Stimulated activated CD4-positive, alpha-beta T cell treated with anti-CD3 and anti-CD28 coated beads, Interleukin-4, amount 100 ng/mL, for 1 hour (primary cell): Measurements from ENCODE around the gene DPYSL3.

Experiments used
- DNase-seq: peaks from one replicate; pipeline ENCODE4 v3.0.0-alpha.2; 2020

The DPYSL3 gene

DNA sequence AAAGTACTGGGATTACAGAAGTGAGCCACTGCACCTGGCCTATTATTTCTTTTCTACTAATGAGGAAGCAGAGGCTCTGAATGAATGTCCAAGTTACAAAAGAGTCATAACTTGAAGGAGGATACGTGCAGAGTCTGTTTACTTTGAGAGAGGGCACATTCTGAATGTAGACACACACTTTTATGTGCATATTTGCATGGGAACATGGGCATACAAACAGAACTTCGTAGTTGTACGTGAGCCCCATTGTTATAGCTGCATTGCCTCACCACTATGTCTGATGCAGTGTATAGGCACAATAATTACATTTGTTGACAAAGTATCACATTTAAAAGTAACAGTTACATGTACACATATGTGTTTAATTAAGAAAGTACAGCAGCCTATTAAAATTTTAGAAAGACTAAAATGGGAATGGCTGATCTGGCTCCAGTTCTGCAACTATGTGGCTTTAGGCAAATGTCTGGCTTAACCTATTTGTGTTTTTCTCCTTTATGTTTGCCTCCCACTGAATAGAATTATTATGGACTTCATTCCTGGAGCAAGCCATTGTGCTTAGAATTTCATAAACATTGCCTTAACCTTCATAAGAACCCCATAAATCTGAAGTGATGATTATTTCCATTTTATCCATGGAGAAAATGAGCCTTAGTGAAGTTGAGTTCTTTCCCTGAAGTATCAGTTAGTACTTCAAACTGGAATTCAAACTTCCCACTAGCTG lies 3.0 kb upstream of the DPYSL3 start:
- DNase-seq: no peak

DNA sequence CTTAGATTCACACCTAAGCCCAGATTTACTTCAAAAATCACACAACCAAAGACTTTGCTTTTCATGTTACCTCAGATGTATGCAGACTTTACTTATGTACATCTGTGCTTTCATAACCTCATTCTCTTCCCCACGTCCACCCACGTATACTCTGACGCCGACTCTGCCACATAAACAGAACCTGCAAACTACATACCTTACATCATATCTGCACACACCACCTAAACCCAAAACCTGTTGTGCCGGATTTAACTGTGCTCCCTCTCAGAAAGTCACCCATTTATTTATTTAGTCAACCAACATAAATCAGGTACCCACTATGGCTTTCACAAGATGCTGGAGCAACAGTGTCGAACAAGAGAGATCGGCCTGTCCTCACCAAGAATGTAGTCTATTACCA lies 1.0 kb upstream of the DPYSL3 start:
- no peak for DNase-seq

DNA sequence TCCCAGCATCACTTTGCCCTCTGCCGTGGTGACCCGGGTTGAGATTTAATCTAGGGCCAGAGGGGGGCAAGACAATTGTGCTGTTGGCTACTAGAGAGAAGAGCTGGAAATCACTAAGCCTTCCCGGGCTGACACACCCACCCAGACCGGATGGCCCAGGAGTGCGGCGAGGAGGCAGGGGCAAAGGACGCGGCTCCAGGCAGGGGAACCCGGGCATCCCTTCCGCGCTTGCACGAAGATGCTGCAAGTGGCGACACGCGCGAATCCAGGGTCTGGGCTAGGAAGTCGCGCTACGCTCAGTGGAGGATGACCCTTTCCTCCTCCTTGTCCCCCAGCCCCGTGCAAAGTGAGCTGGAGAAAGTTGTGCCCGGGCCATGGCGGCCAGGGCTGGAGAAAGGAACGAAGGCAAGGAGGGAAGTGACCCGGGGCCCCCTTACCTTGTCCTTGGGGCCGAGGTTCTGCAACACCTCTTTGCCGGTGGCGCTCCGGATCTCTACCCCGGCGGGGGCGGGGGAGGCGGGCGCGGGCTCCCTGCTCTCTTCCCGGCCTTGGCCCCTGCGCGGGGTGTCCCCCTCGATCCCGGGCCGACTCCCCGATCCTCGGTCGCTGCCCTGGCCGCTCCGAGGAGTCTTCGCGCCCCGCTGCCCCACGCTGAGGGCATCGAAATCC lies 693 bp downstream of the DPYSL3 start:
- no peak for DNase-seq

DNA sequence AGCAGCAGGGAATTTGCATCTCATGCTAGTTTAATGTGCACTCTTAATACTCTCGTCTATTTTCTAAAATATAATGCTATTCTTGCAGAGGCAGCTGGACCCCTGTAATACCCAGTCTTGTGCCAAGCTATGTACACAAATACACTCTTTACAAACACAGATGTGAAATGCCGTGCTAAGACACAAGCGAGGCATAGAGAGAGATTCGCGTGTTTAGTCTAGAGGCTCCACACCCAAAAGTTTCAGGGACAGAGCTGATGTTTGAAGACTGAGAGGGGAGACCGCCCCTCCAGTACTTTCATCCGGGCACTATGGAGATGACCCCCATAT lies 1.2 kb downstream of the DPYSL3 start:
- no peak for DNase-seq

DNA sequence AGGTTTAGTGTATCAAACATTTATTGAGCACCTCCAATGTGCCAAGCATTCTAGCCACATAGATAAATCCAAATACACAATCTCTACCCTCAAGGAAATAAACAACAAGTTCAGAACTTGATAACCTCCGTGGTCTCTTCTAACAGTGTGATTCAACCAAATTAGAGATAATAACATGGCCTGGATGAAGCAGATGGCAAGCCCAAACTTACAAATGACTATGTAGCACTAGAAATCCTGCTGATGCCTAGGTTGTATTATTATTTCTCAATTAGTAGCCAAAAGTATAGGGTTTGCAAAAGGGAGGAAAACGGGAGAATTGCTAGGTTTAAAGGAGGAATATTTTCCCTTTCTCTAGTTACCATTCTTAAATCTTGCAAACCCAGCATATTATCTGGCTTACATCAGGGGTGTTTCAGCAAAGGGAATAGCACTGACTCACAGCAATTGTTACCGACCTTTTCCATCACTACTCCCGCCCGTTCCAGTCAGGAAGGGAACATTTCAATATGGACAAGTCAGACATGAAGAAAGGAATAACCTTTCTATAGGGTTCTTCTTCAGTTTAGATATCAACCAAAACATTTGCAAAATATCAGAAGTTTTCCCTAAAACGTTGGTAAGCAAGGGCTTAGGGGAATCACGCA lies 2.3 kb downstream of the DPYSL3 start:
- DNase-seq: no peak

DNA sequence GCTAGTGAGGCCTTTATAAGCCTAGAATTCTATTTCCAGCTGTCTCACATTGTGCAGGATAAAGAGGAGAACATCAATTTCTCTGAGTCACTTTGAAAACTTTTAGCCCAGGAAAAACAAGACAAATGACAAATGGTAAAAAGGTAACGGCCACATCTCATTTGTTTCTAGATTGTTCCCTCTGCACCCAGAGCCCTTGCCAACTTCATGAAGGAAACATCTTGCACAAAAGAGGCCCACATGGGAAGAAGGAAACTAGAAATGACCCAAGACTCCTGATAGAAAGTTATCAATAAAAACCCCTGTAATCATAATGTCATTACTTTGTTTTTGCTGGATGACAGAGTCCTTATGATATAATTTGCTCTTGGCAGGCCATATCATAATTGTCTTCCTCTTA lies 5.3 kb downstream of the DPYSL3 start:
- DNase-seq: no peak

DNA sequence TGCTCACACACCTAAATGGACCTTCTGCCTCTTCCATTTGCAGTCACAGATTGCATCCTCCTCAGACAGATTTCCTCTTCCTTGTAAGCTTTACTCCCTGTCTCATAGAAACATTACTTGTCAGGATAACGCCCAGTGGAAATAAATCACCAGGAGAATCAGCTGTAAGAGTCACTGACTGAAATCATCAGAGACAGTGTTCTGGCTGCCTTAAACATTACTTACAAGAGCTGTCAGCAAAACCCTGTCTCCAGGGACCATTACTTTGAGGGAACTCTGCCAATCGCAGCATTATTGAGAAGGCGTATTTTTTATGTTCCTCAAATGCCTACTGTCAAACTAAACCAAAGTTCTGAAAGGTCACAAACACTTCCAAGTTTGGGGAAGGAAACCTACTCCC lies 5.9 kb downstream of the DPYSL3 start:
- no peak for DNase-seq

DNA sequence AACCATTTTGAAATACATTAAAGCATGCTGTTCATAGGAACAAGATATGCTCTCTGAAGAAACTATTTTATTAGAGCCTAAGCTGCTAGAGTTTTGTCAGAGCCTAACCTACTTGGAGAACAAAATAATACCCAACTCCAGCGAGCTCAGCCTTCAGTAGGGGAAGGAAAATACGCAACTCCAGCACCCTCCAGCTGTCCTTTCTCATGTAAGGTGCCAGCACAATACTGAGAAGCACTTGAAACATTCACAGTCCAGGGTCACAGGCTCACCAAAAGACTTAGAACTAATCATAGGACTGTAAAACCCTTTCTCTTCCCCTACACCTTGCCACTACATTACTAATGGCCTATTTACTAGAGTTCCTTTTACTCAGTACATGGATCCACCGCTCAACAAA lies 18.9 kb downstream of the DPYSL3 start:
- no peak for DNase-seq

DNA sequence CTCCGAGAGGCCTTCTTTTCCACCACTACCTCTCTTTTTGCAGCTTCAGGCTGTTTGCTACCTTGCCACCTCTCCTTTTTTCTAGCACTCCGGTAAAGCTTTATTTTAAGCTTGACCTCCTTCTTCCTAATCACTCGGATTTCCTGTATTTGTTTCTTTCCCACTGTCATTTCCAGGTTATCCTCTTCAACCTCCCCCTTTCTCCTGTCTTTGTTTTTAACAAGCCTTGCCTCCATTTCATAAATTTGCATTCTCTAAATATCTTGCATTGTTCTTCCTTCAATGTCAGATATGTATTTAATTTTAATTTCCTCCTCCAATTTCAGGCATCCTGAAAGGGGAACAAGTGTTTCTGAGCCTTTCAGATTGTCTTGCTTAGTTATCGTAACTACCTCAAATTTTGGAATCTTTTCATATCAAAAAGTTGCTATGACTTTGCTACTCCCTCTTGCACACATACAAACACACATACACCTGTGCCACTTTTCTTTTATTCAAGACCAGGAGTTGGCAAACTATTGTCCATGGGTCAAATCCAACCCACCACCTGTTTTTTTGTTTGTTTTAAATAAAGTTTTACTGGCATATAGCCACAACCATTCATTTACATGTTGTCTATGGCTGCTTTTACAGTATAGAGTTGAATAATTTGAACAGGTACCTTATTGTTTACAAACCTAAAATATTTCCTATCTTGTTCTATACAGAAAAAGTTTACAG lies 22.7 kb downstream of the DPYSL3 start:
- no peak for DNase-seq

DNA sequence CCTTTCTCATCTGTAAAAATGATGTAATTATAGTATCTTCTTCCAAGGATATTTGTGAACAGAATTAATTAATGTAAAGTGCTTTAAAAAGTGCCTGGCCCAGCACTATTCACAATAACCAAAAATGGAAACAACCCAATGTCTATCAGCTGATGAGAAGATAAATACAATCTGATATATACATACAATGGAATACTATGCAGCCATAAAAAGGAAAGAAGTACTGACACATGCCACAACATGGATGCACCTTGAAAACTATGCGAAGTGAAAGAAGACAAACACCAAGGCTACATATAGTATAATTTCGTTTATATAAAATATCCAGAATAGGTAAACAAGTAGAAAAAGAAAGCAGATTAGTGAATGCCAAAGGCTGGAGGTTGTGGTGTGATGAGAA lies 24.1 kb downstream of the DPYSL3 start:
- DNase-seq: no peak

DNA sequence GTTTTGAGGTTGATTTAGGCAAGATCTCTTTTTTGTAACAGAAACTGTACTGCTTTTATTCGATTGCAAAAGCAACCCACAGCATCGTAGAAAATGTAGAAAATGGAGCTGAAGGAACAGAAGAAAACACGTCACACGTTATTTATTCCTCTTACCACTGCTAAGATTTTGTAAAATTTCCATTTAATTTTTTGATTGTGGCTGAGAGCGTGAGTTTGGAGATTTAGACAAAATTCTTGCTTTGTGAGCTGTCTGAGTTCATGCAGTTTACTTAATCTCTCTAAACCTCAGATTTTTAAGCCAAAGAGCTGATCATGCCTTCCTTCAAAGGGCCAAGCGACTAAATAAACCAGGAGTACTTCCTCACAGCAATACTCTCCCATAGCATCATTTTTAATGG lies 24.8 kb downstream of the DPYSL3 start:
- DNase-seq: no peak

DNA sequence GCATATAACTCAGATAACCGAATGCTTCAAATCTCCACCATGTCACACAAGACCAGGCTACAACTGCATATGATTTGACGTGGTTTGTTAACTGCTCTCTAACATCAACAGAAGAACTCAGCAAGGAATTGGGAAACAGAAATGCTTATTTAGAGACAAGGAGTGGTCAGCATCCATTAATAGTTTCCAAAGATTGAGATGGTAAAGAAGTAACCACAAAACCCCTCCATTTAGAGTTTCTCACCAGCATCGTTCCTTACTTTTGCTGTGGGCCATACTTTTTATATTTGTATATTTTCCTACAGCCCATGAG lies 25.2 kb downstream of the DPYSL3 start:
- no peak for DNase-seq

DNA sequence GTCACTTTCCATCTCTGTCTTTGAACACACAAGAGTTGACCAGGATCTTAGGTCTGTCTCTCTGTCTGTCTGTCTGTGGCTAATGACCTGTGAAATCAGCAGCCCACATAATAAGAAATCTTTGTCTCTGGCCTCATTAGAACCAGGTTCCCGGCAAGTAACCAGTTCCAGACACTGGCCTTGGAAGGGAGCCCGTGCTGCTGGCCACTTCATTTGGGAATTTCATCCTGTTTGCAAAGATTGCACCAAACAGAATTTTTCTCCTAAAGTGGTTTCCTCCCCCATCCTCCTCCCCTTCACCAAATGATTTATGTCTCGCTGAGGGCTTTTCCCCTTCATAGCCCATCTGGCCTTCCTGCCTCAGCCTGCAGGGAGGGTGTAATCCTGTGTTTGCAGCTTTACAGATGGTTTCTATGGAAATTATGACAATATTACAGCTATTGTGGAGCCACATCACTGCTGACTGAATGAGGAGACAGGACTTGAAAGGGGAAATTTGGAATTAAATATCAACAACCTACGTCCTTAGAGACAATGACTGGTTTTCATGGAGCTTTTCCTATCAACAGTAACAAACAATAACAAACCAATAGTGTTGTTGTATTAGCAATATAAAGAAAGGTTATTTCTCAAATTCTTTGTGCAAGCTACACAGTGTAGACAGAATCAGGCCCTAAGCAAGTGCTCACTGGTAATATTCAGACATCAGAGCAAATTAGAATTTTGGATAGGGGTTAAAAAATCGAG lies 25.7 kb downstream of the DPYSL3 start:
- no peak for DNase-seq

DNA sequence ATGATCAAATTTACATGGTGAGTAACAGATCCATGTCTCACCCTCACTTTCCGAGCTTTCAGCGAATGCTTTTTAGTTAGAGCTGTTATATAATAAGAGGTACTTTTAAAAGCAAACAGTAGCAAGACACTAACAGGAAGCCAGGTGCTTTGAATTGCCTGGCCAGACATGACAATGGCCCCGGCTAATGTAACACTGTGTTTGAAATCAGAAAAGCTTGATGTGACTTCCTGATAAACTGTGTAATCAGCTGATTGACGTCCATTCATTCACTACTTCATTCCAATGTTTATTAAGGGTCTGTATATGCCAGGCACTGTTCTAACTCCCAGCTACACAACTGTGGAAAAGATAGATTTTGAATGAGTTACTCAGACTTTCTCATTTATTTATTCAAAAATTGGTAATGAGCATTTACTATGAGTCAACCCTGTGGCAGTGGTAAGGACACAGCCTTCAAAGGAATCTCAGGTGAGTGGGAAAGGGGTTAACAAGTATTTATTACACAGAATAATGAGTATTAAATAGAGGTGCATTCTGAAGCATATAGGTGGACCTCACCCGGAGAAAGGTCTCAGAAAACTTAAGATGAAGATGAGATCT lies 26.6 kb downstream of the DPYSL3 start:
- DNase-seq: no peak

DNA sequence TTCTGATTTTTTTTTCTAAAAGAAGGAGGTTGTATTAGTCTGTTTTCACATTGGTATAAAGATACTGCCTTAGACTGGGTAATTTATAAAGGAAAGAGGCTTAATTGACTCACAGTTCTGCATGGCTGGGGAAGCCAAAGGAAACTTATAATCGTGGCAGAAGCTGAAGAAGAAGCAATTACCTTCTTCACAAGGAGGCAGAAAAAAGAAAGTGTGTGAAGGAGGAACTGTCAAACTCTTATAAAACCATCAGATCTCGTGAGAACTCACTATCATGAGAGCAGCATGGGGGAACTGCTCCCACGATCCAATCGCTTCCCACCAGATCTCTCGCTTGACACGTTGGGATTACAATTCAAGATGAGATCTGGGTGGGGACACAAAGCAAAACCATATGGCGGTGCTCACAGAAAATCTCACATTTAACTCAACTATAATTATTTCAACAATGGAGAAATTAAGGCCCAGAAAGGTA lies 27.1 kb downstream of the DPYSL3 start:
- DNase-seq: no peak

DNA sequence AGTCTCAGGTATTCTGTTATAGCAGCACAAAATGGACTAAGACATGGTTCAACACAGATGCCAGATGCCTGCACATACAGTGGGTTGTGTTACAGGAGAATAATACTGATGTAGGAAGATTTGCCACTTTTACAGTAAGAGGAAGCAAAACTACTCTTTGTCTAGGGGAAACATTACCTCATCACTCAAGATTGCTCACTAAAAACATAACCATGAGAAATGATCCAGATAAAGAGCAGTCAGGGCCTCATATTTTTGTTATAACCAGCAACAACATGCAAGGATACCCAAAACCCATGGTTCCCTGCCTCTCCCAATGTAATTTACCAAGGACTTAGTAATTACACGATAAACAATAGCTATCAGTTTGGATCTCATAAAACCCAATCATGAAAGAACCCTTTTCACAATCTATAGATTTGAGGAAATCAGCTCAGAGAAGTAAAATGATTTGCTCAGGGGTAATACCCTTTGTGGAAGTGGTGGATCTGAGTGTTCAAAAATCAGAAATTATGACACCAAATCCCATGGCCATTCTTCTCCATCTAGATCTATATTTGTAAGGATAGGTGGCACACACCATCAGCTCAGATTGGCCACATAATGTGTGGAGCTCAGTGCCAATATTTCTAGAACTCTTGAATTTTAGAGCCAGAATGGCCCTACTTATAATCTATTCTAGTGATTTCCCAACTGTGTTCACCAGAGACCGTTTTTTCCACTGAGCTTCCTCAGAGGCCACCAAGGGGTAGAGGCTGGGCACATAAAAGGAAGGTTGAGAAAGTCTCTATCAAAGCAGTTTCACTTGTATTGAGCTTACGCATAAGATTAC lies 27.8 kb downstream of the DPYSL3 start:
- no peak for DNase-seq

DNA sequence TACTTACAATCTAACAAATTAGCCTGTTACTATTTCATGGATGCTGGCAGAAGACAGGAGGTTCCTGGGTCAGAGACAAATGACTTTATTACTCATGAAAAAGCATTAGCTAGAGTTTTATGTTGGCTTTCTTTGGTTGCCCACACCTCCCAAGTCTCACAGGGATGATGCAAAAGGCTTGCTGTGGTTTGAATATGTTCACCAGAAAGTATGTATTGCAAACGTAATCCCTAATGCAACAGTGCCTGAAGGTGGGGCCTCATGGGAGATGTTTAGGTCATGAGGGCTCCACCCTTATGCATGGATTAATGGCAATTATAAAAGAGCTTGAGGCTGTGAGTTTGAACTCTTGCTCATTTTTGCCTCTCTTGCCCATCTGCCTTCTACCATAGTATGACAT lies 28.5 kb downstream of the DPYSL3 start:
- no peak for DNase-seq

DNA sequence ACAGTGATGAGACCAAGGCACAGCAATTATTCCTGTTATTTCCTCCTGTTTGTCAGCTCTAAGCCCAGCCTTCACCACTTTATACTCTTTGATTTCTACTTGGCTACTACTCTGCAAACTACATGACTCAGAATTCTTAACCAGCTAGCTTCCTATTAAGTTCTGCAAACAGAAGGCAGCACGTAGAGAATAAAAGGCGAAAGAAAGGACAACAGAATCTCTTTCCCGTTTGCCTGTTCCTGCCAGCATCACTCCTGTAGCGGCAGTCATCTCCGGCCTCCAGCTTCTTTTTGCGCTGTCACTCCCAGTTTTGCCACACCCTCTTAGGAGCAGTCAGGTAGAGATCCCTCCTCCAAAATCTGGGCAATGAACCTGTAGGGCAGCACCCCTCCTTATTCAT lies 29.9 kb downstream of the DPYSL3 start:
- no peak for DNase-seq

DNA sequence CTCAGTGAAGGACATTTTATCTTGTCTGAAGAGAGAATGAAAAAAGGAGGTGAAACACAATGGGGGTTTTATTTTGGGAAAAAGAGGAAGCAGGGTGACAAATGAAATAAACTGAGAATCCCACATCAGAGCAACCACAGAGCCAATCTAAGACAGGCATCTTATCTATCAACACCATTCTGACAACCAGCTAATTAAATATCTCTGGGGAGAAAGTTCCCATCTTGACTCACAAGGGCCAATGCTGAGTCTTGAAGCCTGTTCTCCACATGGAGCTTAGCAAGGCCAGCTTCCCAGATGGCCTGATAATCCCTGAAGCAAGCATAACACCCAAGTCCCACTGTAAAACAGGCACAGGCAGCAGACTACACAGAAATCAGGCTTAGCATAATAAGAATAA lies 30.4 kb downstream of the DPYSL3 start:
- DNase-seq: no peak

DNA sequence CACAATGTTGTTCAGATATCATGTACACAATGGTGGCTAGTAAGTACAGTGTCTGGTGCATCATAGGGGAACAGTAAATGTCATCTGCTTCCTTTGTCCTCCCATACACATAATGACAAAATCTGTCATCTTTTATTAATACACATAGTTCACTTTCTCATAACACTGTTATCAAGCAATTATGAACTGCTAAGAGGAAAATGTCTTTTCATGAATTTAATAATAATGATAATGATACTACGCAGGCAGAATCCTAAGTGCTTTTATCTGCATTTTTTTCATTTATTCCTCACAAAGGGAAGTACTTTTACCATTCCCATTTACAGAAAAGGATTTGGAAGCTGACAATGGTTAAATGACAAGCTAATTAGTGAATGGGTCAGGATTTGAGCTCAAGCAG lies 35.7 kb downstream of the DPYSL3 start:
- DNase-seq: no peak

DNA sequence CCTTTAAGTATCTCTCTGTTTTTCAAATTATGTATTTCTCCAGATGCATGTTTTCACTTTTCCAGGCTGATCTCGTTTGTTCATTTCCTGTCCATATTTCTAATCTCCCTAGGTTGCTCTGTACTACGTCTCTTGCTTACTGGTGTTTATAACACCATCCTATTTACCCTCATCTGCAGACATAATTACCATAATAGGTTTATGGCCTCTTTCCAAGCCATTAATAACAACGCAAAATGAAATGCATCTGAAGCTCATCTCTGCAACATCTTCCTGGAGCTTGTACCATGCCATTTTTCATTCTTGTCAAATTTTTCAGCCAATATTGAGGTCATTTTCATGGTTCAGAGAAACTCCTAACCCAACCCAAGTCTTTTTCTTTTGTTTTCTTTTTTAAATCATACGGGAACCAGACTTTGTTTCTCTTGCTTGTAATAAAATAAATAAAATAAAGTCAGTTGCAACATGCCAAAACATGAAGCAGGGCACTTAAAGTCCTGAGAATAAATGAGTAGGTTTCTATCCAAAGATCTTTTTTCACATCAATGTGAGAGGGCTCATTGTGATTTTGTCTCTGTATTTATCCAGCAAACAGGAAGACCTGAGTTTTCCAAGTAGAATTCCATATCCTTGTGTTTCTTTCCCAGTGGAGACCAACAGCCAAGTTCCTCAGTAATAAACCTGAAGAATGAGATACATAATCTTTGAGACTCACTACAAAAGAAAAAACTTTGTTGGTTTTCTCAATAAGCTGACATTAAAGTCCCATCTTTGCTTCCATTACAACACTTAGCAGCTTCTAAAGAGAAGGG lies 37.0 kb downstream of the DPYSL3 start:
- DNase-seq: no peak
